Parietal lobe (tissue), 1 donor: Measurements from ENCODE around the gene MRPL33. TPM values are rescaled to one million over a fixed set of nuclear protein-coding genes. Genes with fewer than 3 reads are reported as not detected.

Experiments used
- total RNA-seq: library from RNA; depleted of rRNA; stranded (reverse); fragments of >200 nt; gene quantifications from one replicate; pipeline ENCODE4 v1.2.3, GENCODE V29; 2014

Gene MRPL33
- 54.5 TPM for total RNA-seq

GRCh38 chr2:27771548-27772335, at the start of gene MRPL33:
Gene MRPL33 (plus strand): TSS chr2:27771719. CDS start chr2:27771778, 59 bp downstream.

Other genes starting within 250 kb of the MRPL33 start
- gene ZNF512, start 188.7 kb upstream of the MRPL33 start, total RNA-seq, result 69.8 TPM
- gene CCDC121, start 142.7 kb upstream of the MRPL33 start, total RNA-seq, result 4.1 TPM
- 31.6 TPM for gene GPN1, start 142.7 kb upstream of the MRPL33 start, total RNA-seq
- gene SUPT7L, start 108.1 kb upstream of the MRPL33 start, total RNA-seq, result 46.0 TPM
- gene SLC4A1AP, start 107.8 kb upstream of the MRPL33 start, total RNA-seq, result 36.6 TPM
- gene RBKS, start 118.7 kb downstream of the MRPL33 start, total RNA-seq, result 2.5 TPM
- 26.3 TPM for gene BABAM2, start 119.0 kb downstream of the MRPL33 start, total RNA-seq